Stimulated activated CD4-positive, alpha-beta T cell treated with anti-CD3 and anti-CD28 coated beads, Interleukin-2, amount 100 ng/mL, for 24 hours (primary cell): Measurements from ENCODE around the gene SIRPD.

ENCODE experiments used
- DNase-seq, 2 donors: peaks; one replicate each; pipeline ENCODE4 v3.0.0-alpha.2; 2020

The SIRPD gene

DNA sequence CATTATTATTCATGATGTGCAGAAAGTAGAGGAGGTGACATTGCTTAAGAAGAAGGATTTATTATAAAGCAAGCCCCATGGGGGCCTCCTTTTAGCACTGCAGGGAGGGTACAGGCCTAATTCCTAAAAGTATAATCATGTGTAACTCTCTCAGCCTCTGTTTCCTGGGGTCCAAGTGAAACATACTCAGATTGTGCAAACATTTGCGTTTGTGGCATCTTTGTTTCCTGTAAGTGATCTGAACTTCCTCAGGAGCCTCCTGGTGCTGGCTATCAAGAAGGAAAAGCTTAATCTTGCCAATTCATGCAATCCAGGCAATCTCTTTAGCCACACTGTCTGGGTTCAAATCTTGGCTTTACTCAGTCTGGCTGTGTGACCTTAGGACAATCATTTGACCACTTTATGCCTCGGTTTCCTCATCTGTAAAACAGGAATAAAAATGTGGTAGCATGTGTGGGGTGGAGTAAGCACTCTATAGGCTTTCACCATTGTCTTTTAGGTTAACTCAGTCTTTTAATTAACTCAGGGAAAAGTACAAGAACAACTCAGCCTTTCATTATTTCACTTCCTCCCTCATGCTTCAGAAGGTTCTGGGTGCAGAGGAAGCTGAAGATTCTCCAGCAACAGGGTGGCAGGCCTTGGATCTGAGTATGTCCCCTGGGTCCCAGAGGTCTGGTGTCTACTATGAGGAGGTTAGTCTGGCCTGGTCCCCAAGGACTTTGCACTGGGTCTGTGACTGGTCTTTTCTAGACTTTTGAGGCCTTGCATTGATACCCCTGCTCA lies 65.5 kb downstream of the SIRPD start:
- DNase-seq: no peak

DNA sequence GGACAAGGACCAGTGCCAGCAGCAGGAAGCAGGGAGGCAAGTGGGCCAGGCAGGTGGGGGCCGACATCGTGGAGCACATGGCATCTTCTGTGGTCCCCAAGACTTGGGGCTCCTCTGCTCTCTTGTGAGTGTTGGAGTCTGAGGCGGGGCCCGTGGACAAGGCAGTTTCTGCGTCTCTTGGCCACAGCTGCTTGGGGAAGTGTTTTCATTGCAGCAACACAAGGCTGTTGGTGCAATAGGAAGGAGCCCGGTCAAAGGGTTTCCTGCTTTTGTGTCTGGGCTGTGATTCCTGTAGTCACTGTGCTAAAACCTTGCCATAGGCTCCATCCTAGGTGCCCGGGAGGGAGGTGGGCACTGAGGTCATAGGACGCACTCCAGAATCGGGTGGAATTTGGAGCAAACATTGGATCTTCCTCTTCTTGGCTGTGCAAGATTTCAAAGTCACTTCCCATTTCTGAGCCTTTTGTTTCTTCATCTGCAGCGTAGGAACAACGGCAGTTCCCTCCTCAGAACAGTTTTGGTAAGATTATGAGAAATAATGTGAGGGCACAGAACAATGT lies 66.1 kb downstream of the SIRPD start, which contains the start of gene SIRPB2:
TSS of gene SIRPB2 (minus strand) at position 140 of the 560 bp plus-strand sequence. CDS start at position 79, 61 bp downstream.
- DNase-seq: no peak

DNA sequence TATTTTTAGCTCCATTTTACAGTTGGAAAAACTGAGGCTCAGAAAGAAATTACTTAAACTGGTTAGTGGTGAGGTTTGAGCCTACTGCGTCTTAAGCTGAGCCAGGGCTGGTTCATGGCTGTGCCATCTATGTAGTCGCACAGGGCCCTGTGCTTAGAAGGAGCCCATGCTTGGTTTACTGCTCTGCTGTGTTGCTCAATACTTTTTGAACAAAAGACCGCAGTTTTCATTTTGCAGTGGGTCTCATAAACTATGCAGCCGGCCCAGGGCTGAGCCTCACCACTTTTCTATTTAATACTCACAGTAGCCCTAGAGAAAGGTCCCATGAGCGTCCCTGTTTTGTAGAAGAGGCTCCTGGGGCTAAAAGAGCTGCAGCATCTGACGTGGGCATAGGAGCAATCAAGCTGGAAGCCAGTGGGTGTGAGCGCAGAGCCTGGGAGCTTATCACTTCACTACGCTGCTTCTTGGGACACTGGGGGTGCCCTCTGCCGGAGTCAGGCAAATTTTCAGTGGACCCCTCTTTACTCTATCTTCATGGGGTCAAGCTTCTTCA lies 66.8 kb downstream of the SIRPD start:
- no peak for DNase-seq

DNA sequence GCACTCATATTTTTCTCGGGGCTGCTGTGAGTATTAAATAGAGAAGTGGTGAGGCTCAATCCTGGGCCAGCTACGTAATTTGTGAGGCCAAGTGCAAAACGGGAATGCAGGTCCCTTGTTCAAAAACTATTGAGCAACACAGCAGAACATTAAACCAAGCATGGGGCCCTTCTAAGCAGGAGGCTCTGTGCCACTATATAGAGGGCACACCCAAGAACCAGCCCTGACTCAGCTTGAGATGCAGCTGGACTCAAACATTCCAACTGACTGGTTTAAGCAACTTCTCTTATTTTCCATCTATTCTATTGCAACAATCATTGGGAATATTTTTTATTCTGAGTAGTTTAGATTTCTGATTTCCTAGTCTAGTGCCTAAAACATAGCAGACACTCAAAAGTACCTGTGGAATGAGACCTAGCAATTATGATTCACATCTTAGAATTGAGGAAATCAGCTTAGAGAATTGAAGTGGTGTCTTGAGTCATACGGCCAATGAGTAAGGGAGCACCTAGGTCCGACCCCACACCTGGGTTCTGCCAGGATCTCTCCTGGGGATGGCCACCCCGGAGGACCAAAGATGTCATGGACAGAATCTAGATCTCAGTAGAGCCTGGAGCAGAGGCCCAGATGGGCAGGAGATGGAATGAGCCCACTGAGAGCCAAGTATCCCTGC lies 67.6 kb downstream of the SIRPD start:
- no peak for DNase-seq

DNA sequence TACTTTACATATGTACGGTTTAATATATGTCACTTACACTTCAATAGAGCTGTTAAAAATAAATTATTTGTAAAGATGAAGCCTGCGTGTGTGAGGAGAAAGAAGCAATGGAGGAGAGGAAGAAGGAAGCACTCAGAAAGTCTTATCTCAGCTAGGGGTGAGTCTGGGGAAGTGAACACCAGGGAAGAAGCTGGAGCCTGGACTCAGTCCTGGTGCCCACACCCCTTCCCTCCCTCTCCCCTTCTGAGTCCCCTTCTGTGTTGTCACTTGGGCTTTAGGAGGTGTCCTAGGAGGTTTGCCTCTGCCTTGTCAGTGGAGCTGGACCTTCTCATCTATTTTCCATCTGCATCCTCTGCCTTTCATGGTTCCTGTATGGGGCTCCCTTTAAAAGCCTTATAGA lies 68.2 kb downstream of the SIRPD start:
- no peak for DNase-seq

DNA sequence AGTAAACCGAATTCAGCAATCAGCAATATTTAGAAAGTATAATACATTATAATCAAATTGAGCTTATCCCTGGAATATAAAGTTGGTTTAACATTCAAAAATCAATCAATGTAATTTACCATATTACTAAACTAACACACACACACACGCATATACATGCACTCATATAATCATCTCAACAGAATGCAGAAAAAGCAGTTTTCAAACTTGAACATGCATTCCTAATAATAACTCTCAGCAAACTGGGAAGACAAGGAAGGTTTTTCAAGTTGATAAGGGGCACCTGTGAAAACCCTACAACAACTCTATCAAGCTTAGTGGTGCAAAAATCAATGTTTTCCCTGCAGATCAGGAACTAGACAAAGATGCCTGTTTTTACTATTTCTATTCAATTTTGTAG lies 70.9 kb downstream of the SIRPD start:
- no peak for DNase-seq

DNA sequence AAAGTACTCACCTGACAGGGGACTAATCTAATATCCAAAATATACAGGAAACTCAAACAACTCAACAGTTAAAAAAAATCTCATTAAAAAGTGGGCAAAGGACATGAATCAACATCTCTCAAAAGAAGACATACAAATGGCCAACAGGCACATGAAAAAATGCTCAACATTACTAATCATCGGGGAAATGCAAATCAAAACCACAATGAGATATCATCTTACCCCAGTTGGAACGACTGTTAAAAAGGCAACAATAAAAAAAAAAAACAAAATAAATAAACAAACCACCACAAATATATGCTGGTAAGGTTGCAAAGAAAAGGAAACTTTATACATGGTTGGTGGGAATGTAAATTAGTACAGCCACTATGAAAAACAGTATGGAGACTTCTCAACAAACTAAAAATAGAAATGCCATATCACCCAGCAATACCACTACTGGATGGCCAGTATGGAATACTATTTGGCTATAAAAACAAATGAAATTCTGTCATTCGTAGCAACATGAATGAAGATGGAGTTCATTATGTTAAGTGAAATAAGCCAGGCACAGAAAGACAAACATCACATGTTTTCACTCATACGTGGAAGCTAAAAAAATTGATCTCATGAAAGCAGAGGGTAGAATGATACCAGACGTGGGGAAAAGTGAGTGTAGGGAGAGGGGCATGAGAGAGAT lies 72.9 kb downstream of the SIRPD start:
- no peak for DNase-seq
